Measurements from ENCODE around the gene ERG.

ERG gene

DNA sequence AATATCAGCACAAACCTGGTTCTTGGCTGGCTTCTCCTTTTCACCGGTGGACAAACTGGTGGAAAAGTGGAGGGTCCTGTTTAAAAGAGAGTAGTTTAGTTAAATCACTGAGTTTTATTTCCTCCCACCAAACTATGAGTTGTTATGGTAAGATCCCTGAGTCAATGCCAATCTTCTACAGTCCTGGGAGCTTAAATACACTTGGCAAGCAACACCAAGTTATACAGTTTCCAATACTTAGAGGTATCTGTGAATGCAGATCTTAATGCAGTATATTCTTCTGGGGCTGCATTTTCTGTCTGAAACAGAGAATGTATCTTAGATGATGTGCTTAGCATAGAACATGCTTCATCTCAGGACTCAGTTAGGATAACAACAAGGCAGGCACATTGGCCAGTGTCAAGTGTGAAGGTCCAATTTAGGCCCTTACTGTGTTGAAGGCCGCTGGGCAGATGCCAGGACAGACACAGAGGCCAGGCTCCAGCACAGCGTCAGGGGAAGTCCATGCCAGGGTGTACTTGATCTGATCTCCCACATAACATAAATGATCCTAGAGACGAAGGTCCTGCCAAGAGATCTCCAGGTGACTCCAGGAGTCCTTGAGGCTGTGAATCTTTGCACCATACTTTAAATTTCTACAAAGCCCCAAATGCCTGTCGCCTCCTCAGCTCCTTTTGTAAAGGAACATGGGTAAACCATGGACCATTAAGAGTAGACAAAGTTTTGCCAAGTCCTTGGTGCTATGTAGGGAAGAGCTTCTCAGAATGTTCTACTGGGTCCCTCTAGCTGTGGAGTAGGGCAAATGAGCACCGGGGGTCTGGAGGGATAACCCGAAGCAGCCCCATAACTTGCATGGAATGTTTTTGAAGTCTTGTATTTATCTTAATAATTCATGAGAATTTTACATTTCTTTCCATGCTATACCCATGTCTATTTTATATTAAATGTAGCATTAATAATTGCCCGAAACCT, 164.7 kb downstream of the ERG start:
- Histone ChIP-seq H3K36me3 (ENCODE audit: control insufficient read depth, insufficient read depth, low read length) (no peaks in the 10 kb centered on the region), H3K27me3 (ENCODE audit: control insufficient read depth, insufficient read depth, low read length, poor library complexity, severe bottlenecking) (no peaks in the 10 kb centered on the region), H3K4me3 (ENCODE audit: insufficient read depth, low read depth, low read length) (no peak overlapping the region), H3K9me3 (ENCODE audit: control insufficient read depth, low read length) (no peaks in the 10 kb centered on the region), H3K27ac (ENCODE audit: insufficient read depth, low read depth, low read length, poor library complexity, severe bottlenecking) (no peak overlapping the region), H3K4me1 (ENCODE audit: control insufficient read depth, insufficient read depth, low read length) (no peaks in the 10 kb centered on the region)
- WGBS, 2 experiments, result 87 to 93% methylated on average over 7 to 8 of the region's 8 CpGs

- H3K27ac ChIP-seq (ENCODE audit: insufficient read depth, low read depth, low read length, poor library complexity, severe bottlenecking), result no peak overlapping the region
- H3K4me1 ChIP-seq (ENCODE audit: control insufficient read depth, insufficient read depth, low read length), result no peaks in the 10 kb centered on the region
- H3K36me3 ChIP-seq (ENCODE audit: control insufficient read depth, insufficient read depth, low read length), result no peaks in the 10 kb centered on the region
- H3K4me3 ChIP-seq (ENCODE audit: insufficient read depth, low read depth, low read length), result no peak overlapping the region
- no peaks in the 10 kb centered on the region for H3K27me3 ChIP-seq (ENCODE audit: control insufficient read depth, insufficient read depth, low read length, poor library complexity, severe bottlenecking)
- H3K9me3 ChIP-seq (ENCODE audit: control insufficient read depth, low read length), result no peaks in the 10 kb centered on the region
- 89 to 91% methylated on average over 2 of the region's 2 CpGs for WGBS, 2 experiments
These were observed 167.6 kb downstream of the ERG start for GRCh38 chr21:38330666-38331065.
